Gastrocnemius medialis (tissue), 4 donors: ENCODE data around the gene IL37.

Source experiments
- CTCF ChIP-seq, 5 experiments: fragments of 450-650 bp in 3 of 5; fragments of 200-600 bp in 2 of 5; sonication (generic) in 2 of 5; IDR thresholded peaks in 4 of 5; conservative IDR thresholded peaks in 1 of 5; 1 replicate in 4 of 5; 2 replicates in 1 of 5; pipeline ENCODE4 v1.5.1; 2016 to 2019; ENCODE audit warnings: antibody characterized with exemption in 5 of 5, mild to moderate bottlenecking in 3 of 5, moderate library complexity in 3 of 5
- POLR2A ChIP-seq, 2 donors: fragments of 450-650 bp; IDR thresholded peaks; one replicate each; pipeline ENCODE4 v1.6.1; 2017; ENCODE audit warnings: antibody characterized with exemption in 2 of 2, mild to moderate bottlenecking in 2 of 2, moderate library complexity in 2 of 2

- no peak for TF ChIP-seq POLR2A (IDR thresholded peaks at IDR 0.05)
- TF ChIP-seq CTCF (IDR thresholded peaks at IDR 0.05 in 4 of 5, conservative IDR thresholded peaks at IDR 0.05 in 1 of 5) = no peak
These were observed 8.1 kb upstream of the IL37 start for GRCh38 chr2:112902816-112903215.
